ENCODE results near the gene CAPN8. TPM values are rescaled to one million over a fixed set of nuclear protein-coding genes. Genes with fewer than 3 reads are reported as not detected.

CAPN8 gene
- total and polyA plus RNA-seq, 4 experiments from 2014 or later: 0.32 to 0.55 (median 0.33) TPM; not detected in 1

Other genes with a start within 250 kb of the CAPN8 start
- 100 to 1,000 TPM; 178 to 180 TPM for gene CAPN2, start 46.8 kb upstream of the CAPN8 start, total RNA-seq
- gene CAPN2, start 46.8 kb upstream of the CAPN8 start, polyA plus RNA-seq: 100 to 1,000 TPM; 146 to 231 TPM
- 10 to 100 TPM; 48.3 to 49.8 TPM for gene TP53BP2, start 180.2 kb upstream of the CAPN8 start, total RNA-seq
- 10 to 100 TPM in 1 of 2 donors, 1 to 10 TPM in 1; 8.5 to 19.3 TPM for gene TP53BP2, start 180.2 kb upstream of the CAPN8 start, polyA plus RNA-seq